ENCODE data around the gene TAF4.
A peak's percentile ranks its signal among the peaks of the same experiment; 100 is the strongest.
"Not testable (repeated sequence)": the region's sequence is repeated elsewhere in the genome, so short reads cannot be mapped to it uniquely, and the experiment has no call there.

TAF4 gene, protein sequence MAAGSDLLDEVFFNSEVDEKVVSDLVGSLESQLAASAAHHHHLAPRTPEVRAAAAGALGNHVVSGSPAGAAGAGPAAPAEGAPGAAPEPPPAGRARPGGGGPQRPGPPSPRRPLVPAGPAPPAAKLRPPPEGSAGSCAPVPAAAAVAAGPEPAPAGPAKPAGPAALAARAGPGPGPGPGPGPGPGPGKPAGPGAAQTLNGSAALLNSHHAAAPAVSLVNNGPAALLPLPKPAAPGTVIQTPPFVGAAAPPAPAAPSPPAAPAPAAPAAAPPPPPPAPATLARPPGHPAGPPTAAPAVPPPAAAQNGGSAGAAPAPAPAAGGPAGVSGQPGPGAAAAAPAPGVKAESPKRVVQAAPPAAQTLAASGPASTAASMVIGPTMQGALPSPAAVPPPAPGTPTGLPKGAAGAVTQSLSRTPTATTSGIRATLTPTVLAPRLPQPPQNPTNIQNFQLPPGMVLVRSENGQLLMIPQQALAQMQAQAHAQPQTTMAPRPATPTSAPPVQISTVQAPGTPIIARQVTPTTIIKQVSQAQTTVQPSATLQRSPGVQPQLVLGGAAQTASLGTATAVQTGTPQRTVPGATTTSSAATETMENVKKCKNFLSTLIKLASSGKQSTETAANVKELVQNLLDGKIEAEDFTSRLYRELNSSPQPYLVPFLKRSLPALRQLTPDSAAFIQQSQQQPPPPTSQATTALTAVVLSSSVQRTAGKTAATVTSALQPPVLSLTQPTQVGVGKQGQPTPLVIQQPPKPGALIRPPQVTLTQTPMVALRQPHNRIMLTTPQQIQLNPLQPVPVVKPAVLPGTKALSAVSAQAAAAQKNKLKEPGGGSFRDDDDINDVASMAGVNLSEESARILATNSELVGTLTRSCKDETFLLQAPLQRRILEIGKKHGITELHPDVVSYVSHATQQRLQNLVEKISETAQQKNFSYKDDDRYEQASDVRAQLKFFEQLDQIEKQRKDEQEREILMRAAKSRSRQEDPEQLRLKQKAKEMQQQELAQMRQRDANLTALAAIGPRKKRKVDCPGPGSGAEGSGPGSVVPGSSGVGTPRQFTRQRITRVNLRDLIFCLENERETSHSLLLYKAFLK
- 16.5 to 17.8 reads per million in 2 donors for total RNA-seq

DNA sequence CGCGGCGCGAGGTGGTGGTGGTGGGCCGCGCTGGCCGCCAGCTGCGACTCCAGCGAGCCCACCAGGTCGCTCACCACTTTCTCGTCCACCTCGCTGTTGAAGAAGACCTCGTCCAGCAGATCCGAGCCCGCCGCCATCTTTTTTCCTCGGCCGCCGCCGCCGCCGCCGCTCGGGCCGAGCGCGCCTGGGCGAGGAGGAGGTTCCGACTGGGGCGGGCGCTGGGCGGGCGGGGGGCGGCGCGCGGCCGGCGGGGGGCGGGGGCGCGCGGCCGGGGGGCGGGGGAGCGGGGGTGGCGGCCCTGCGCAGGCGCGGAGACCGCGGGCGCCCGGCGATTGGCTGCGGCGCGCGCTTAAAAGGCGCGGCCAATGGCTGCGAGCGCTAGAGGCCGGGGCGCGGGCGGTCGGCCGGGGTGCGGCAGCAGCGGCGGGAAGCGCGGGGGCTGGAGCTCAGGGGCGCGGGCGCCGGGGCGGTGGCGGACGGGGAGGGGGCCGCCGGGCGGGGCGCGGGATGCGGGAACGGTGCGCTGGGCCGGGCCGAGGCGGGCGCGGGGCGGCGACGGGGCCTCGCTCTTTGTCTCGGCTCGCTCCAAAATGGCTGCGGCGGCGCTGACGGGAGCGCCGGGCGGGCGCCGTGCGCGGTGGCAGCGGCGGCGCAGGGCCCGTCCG is at the start of gene TAF4:
TSS of gene TAF4 (minus strand) at position 208 of the 665 bp plus-strand sequence. CDS start at position 137, 71 bp downstream.
- DNase-seq: peak; percentile 62 to 85 (median 76)

DNA sequence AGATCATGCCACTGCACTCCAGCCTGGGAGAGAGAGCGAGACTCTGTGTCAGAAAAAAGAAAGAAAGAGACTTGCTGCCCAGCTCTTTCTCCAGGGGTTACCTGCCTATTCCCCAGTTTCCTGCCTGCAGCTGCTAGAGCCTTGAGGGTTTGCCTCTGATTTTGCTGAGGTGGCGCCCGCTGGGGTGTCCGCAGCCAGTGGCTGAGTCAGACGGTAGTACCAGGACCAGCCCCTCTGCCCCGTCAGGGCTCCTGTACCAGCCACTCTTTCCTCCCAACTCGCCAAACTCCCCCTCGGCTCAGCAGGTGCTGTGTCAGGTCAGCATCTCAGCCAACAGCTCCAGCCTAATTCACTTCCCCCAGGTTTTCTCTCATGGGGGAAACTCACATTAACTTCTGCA is 49.2 kb upstream of the TAF4 start:
- no peak for DNase-seq

DNA sequence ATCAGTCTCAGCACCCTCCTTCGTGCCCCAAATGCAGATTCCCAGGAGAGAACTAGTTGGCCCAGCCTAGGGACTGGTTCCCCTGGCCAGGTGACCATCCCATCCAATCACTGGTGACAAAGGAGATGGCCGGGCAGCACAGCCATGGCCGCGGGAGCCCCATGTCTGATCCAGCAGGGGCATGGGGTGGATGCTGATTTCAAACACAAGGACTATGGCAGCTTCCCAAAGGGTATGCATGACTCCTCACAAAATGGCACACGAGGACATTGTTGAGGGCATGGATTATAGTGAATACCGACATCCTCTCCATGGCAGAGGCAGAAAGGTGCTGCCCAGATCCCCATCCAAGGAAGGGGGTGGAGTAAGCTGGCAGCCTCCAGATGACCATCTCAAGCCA is 46.7 kb upstream of the TAF4 start:
- DNase-seq: no peak

DNA sequence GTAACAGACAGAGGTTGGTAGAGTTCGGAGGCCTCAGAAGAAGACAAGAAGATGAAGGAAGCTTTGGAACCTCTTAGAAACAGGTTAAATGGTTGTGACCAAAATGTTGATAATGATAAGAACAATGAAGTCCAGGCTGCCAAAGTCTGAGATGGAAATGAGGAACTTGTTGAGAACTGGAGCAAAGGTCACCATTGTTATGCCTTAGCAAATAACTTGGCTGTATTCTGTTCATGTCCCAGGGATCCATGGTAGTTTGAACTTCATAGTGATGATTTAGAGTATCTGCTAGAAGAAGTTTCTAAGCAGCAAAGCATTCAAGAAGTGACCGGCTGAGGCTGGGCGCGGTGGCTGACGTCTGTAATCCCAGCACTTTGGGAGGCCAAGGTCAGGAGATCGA is 45.5 kb upstream of the TAF4 start:
- no peak for DNase-seq

DNA sequence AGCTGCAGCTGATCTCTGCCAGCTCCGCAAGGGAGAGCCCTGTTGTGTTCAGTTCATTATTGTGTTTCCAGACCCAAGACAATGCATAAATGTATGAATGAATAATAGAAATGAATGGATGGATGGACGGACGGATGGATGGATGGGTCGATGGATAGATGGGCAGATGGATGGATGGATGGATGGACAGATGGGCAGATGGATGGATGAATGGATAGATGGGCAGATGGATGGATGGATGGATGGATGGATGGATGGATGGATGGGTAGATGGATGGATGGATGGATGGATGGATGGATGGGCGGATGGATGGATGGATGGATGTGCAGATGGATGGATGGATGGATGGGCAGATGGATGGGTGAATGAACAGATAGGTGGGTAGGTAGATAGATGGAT is 39.9 kb upstream of the TAF4 start:
- no peak for DNase-seq

DNA sequence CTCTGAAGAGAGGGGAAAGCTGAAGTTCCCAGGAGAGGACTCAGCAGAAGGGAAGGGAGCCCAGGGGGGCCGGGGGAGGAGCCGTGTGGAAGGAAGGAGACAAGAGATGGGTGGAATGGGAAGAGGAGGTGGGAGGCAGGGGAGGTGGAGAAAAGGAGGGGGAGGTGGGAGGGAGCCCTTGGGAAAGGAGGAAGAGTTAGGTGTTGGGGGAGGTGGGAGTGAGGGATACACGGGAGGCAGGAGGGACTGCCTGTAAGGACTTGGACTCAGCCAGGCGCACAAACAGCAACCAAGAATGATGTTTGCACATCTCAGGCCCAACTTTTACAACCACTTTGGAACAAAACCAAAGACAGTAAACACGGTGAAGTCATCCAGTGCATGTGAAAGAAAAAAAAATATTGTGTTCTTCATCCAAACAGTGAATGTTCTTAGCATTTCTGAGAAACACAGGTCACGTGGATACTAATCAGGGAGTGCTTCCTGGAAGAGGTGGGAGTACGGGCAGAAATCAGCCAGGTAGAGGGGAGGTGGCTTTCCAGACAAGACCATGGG is 39.2 kb upstream of the TAF4 start:
- DNase-seq: no peak

DNA sequence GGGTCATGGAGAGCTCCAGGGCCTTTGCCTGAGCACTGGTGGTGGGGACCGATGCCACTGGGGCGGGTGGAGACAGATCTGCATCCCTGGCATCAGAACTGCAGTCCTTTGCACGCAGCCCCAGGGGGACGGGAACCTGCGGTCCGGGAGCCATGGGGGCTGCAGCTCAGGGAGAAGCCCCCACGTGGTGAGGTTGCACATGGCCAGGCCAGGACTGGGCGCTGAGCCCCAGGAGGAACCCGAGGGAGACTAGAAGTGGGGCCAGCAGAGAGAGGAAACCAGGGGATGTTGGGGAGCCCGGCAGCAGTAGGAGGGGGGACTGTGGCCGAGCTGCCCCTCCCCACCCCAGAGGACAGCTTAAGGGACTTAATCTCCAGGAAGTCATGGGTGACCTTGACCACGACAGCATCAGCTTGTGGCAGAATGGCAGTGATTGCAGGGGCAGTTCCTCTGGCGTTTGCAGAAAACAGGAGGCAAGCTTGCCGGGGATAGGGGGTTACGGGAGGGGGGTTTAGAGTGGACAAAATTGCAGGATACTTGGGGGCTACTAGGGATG is 38.6 kb upstream of the TAF4 start:
- DNase-seq: no peak

DNA sequence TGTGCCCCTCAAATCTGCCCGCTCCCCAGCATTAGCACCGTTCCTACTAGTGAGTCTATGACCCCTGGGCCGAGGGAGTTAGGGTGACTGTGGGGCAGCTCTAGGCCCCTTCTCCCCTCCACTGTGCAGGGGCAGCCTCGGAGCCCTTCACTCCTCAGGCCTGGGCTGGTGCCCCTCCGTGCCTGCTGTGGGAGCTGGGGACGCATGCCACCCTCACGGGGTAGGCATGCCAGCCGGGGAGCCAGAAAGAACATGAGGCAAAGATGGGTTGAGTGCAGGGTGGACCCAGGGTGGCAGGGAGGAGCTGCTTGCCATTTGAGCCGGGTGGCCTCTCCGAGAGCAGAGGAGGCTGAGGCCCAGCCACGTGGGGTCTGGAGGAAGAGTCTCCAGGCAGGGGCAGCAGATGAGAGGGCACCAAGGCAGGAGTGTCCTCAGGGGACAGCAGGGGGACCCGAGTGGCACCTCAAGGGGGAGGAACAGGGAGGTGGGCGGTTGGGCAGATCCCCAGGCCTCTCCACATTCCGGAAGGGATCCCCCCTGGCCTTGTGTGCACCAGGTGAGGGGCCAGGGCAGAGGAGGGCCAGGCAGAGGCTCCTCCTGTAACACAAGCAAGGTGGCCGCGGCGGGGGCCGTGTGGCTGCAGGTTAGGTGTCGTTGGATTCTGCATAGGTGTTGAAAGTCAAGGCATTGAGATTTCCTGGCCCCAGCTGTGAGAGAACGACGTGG is 38.0 kb upstream of the TAF4 start:
- DNase-seq: no peak

DNA sequence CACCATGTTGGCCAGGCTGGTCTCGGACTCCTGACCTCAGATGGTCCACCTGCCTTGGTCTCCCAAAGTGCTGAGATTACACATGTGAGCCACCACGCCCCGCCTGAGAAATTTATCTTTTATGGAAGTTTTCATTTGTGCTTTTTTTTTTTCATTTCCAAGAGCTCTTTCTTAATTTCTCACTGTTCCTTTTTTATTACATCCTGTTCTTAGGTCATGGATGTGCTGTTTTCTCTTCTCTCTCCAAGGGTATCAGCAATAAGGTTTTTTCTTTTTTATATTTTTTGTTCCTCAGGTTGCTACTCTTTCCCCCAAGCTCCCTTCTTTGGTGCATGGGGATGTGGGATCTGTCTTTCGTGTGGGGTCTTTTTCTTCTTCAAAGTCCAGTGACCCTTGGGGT is 35.4 kb upstream of the TAF4 start:
- DNase-seq: no peak

DNA sequence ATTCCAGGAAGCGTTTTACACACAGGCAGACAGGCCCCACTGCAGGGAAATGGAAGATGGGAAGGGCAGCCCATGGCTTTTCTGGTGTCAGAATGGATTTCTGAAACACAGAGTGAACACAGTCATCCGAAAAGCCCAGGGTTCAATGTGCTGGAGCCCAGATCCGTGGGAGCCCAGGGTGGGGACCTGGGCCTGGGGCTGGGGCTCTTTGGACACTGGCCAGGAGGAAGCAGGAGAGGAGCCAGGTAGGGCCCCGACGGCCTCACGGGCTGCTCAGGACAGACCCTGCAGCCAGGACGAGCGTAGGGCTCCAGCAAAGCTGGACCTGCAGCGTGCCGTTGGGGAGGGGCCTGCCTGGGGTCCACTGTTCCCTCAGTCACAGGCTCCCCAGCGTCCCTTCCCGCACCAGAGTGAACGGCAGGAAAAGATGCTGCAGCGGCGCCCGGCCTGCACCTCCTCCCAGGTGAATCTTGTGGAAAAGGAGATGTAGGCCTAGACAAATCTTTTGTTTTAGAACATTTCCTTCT is 32.3 kb upstream of the TAF4 start:
- DNase-seq: no peak

DNA sequence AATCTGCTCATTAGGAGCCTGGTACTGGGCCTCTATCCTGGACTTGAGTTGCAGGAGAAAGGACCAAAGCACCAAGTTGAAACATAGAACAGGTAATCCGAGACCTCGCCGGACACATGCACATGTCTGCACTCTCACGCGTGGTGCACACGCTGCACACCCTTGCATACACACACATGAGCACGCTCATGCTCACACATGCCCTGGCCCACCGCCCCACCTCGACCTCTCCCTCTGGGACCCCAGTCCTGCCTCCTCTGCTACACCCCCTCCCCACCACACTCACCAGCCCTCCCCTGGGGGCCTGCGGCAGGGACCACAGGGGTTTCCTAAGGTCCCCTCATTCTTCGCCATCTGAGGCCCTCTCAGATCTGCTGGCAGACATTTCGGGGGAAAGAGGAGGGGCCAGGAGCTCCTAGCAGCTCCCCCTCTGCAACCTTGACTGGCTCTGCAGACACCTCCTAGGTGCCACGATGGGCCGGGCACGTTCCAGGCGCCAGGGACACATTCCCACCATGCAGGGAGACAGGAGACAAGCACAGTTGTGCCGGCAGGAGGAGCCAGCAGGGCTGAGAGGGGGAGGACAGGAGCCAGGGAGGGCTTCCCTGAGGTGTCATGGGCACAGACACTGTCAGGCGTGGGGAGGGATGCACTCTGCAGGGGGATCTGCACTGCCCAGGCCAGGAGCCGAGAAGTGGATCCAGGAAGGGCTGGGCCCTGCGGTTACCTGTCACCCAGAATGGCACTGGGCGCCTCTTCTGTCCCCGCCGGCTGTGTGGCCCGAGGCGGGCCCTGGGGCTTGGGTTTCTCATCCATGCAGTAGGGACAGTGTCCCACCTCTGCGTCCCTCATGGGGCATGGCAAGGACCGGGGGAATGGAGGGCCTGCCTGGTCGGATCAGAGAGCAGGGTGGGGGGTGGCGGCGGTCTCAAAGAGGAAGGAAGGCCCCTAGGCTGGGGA is 31.0 kb upstream of the TAF4 start:
- no peak for DNase-seq

DNA sequence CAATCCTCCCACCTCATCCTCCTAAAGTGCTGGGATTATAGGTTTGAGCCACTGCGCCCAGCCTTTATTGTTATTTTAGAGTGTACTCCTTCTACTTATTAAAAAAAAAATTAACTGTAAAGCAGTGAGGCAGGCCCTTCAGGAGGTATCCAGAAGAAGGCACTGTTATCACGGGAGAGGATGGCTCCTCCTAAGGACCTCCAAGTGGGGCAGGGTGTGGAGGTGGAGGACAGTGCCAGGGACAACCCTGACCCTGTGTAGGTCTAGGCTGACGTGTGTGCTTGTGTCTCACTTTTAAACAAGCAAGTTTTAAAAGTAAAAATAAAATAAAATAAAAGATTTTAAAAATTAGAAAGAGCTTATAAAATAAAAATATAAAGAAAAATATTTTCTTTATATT is 23.7 kb upstream of the TAF4 start:
- no peak for DNase-seq

DNA sequence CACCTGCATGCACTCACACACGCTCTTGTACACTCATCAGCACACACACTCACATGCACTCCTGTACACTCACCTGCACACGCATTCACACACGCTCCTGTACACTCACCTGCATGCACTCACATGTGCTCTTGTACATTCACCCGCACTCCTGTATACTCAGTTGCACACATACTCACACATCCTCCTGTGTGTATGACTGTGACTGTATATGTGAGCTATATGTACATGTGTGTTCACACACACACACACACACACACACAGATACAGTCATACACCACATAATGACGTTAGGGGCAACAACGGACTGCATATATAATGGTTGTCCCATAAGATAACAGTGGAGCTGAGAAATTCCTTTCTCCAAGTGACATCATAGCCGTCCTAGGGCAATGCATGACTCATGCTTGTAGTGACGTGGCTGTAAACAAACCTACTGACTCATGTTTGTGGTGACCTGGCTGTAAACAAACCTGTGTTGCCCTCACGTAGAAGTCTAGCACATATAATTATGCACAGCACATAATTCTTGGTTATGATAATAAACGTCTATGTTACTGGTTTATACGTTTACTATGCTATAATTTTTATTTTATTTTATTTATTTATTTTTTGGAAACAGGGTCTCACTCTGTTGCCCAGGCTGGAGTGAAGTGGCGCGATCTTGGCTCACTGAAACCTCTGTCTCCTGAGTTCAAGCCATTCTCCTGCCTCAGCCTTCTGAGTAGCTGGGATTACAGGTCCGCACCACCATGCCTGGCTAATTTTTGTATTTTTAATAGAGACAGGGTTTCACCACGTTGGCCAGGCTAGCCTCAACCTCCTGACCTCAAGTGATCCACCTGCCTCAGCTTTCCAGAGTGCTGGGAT is 22.8 kb upstream of the TAF4 start:
- DNase-seq: peak in 2 of 5 experiments; percentile 14 to 26

DNA sequence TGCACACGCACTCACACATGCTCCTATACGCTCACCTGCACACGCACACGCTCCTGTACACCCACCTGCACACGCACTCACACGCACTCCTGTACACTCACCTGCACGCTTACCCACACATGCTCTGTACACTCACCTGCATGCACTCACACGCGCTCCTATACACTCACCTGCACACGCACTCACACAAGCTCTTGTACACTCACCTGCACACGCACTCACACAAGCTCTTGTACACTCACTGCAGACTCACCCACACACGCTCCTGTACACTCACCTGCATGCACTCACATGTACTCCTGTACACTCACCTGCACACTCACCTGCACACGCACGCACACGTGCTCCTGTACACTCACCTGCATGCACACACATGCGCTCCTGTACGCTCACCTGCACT is 22.0 kb upstream of the TAF4 start:
- DNase-seq: no peak

DNA sequence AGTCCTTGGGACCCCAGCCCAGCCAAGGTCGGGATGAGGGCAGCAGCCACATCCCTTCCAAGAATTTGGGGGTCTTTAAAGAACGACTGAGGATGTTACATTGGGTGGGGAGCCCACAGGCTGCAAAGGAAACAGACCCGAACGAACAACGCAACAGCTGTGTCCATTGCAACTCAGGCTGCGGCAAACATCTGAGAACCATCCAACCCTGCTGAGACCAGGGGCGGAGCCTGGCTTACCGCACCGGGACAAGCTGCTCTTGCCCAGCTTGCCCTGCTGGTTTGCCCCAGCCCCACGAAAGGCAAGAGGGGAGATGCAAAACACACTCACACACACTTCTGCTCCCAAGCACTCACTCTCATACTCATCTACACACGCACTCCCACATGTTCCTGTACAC is 21.5 kb upstream of the TAF4 start:
- no peak for DNase-seq

DNA sequence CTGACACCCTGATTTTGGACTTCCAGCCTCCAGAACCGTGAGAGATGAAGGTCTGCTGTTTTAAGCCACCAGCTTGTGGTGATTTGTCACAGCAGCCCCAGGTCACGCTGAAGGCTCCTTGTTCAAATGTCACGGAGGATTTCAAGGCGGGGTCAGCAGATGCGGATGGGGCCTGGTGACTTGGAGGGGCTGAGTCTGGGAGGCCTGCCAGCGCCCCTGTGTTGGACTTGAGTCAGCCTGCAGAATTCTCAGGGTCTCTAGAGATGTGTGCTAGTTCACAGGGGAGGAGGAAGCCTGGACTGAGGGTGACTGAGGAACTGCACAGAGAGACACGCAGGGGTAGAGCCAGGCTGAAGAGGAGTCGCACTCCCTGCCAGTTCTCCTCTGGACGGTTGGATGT is 19.5 kb upstream of the TAF4 start:
- DNase-seq: no peak

DNA sequence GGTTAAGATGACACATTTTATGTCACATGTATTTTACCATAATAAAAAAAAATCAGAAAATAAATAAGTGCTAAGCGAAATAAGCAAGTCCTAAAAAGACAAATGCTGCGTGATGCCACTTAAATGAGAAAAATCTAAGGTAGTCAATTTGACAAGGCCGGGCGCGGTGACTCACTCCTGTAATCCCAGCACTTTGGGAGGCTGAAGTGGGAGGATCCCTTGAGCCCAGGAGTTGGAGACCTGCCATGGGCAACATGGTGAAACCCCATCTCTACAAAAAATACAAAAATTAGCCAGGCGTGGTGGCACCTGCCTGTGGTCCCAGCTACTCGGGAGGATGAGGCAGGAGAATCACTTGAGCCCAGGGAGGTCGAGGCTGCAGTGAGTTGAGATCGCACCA is 18.5 kb upstream of the TAF4 start:
- not testable (repeated sequence) for DNase-seq

DNA sequence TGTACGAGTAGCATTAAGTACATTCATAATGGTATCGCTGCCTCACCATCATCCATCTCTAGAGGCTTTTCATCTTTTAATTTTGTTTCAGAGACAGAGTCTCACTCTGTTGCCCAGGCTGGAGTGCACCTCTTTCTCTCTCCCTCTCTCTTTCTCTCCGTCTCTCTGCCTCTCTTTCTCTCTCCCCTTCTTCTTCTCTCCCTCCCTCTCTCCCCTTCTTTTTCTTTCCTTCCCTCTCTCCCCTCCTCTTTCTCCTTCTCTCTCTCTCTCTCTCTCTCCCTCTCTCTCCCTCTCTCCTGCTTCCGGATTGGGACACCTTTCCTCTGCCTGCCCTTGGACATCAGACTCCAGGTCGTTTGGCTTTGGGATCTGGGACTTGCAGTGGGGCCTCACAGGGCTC is 17.6 kb upstream of the TAF4 start:
- no peak for DNase-seq
